Measurements from ENCODE around the gene SLIT3.

- TF ChIP-seq EZH2phosphoT487 (IDR thresholded peaks at IDR 0.05; ENCODE audit: borderline replicate concordance, low read length) (no peak), CTCF (IDR thresholded peaks at IDR 0.05; ENCODE audit: low read depth, low read length, poor library complexity, severe bottlenecking) (no peak)
Measured at GRCh38 chr5:168612123-168612522, 688.8 kb downstream of the SLIT3 start.

All from DOHH2 (cell line).